GM19397 (cell line): ENCODE data around the gene LZTS2.
"Not testable (repeated sequence)": the region's sequence is repeated elsewhere in the genome, so short reads cannot be mapped to it uniquely, and the experiment has no call there.

Source experiments
- ATAC-seq: cut with Tn5 transposase; IDR thresholded peaks from one replicate; pipeline ENCODE4 v1.9.1; 2021; ENCODE audit warnings: mild to moderate bottlenecking, moderate library complexity; ENCODE audit not compliant: unreplicated experiment

LZTS2 gene

GRCh38 chr10:101031796-101032636 is 32.4 kb downstream of the LZTS2 start:
- no peak for ATAC-seq

DNA sequence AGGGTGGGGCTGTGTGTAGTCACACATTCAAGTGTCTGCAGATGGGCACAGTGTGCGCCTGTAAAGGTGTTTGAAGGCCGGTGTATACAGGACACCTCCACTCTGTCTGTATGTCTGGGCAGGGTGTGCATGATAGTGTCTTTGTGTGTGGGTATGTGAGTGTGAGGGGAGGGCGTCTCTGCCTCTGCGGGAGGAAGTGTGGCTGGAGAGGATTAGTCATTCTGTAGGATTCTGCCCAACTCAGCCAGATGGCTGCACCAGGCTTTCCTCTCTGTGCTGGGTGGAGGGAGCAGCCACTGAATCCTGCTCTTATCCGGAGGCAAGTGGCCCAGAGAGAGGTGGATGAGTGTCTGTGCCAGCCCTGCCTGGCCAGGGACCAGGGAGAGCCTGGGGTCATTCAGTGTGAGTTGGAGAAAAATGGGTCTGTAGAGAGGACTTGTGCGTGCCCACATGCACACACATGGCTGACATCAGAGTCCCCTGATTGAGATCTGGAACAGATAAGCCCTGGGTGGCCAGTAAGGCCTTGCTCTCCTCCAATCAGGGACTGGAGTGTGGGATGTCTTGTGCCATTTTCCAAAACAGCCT is 33.1 kb downstream of the LZTS2 start:
- ATAC-seq = no peak

DNA sequence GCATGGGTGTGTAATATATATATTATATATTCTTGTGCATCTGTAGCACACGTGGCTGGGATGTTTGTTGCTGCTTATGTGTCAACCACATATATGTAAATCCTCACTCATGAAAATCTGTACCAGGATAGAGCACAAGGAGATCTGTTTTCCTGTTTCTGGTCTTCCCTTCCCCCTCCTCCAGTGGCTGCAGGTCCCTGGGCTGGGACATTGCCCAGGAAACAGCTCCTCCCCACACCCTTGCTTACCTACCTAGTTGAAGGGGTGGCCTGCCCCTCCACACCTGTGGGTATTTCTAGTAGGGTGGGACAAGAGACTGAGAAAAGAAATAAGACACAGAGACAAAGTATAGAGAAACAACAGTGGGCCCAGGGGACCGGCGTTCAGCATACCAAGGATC is 33.7 kb downstream of the LZTS2 start:
- no peak for ATAC-seq

GRCh38 chr10:101034404-101034803 is 34.8 kb downstream of the LZTS2 start:
- not testable (repeated sequence) for ATAC-seq

GRCh38 chr10:101035314-101035713 is 35.7 kb downstream of the LZTS2 start:
- ATAC-seq = no peak

DNA sequence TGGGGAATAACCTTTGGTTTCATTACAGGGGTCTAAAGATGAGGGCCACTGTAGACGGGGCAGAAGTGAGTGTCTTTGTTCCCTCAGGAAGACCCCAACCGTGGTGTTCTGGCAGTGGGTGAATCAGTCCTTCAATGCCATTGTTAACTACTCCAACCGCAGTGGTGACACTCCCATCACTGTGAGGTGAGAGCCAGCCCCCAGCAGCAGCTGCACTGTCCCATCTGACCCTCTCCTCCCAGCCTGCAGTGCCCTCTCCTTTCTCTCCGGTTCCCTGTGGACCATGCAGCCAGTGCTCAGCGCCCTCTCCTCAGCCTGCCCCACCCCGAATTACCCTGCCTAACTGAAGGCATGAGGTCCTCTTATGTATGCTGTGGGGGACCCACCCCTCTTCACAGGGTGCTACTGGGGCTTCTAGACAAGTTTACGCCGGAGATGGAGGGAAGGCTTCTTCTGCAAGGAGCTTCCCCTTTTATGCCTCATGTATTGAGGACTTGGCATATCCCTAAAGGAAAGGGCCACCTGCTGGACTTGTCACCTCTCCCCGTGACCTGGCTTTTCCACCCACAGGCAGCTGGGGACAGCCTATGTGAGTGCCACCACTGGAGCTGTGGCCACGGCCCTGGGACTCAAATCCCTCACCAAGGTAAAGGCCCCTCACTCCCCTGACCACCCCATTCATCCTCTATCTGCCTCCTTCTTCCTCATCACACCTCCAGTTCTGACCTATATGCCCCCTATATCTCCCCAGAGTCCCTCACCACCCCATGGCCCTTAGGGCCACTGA is 36.5 kb downstream of the LZTS2 start:
- ATAC-seq = no peak

DNA sequence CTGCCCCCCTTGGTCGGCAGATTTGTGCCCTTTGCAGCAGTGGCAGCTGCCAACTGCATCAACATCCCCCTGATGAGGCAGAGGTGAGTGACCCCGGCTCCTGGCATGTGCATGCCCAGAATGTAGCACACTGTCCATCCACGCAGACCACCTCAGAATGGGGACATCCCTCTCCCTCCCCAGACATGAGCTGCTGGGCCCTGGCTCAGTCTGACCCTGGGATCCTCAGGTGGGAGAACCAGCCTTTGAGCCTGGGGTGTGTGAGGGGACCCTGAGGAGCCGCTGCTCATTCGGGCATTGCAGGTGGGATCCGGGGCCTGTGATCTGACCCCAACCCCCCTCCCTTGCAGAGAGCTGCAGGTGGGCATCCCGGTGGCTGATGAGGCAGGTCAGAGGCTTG is 37.1 kb downstream of the LZTS2 start:
- ATAC-seq = no peak

DNA sequence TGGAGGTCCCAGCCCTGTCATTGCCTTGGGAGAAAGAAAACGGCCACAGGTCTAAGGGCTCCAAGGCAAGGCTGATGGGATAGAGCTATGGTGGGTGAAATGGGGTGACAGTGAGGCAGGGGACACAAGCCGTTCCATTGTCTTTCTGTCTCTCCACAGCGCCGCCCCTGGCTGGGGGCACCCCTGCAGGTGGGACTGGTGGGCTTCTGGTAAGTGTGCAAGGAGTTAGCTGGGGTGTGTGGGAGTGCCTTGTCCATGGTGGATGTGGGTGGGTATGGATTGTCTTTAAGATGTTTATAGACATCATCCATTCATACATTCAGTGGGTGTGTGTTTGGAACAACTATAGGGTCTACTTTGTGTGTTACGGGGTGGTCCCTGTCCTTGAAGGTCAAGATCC is 38.9 kb downstream of the LZTS2 start:
- ATAC-seq = no peak

- ATAC-seq = no peak
Observed at GRCh38 chr10:101040061-101040460, 40.5 kb downstream of the LZTS2 start.

GRCh38 chr10:101040851-101041250 is 41.2 kb downstream of the LZTS2 start:
- ATAC-seq = no peak

GRCh38 chr10:101041252-101041761 is 41.7 kb downstream of the LZTS2 start:
- no peak for ATAC-seq

DNA sequence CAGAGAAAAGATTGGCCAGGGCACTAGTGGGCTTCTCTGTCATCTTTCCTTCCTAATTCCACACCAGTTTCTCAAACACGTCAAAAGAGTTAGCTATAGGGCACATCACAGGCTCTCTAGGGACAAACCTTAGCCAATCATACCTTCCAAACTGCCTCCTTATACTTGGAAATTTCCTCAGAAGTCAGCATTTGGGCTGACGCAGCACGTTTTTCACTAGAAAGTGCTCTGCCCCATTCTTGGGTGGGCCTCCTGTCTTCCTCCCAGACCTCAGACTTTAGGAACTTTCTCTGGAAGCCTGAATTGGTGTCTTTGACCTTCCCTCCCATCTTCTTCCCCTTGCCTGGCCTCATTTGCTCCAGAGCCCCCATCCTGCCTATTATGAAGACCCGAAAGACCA is 42.5 kb downstream of the LZTS2 start:
- no peak for ATAC-seq

- ATAC-seq = peak; percentile 90
Observed at GRCh38 chr10:101042667-101043362, 43.2 kb downstream of the LZTS2 start.

GRCh38 chr10:101043363-101043707 is 43.7 kb downstream of the LZTS2 start:
- no peak for ATAC-seq

DNA sequence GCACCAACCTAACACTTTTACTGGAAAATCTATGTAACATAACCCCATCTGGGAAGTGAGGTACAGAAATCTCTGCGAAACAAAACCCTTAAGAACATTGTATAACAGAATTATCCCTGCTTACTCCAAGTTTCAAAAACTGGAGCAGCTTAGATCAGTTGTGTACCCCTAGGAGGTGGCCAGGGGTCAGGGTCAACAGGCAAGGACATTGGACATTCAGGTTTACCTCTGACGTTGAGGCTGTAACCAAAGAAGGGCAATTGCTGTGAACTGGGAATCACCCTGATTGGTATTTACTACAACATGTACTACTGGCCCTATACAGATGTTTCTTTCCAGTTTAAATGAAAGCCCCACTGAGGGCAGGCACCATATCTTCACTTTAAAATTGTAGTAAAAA is 44.5 kb downstream of the LZTS2 start:
- ATAC-seq = no peak

DNA sequence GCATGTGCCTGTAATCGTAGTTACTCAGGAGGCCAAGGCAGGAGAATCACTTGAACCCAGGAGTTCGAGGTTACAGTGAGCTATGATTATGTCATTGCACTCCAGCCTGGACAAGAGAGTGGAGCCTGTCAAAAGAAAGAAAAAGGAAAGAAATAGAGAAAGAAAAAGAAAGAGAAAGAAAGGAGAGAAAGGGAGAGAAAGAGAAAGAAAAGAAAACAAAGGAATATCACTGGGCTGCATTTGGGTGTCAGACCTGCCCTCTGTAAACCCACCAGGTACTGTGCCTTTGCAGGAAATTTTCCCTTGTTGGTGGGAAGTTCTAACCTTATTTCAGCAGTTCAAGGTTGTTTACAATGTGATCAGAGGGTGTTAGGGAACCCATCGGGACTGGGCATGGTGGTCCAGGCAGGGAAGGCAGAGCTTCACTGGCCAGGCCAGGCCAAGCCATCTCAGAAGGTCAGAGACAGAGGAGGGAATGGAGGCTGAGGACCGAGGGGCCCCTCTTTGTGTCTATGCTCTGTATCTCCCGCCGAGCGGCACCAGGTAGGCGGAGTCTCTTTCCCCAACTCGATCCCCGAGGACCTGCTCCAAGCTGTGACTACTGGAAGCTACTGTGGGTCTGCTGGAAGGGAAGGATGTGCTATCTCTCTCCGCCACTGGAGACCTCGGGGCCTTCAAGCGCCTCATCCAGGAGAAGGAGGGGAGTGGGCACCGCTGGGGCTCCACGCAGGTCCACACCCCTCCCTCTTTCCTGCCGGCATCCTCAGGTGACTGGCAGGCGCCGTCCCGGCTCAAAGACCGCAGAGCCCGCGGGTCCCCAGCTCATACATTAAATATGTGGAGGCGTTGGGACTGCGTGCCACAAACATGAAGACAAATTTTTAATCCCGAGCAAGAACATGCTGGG is 47.0 kb downstream of the LZTS2 start:
- ATAC-seq = no peak

GRCh38 chr10:101047268-101047667 is 47.7 kb downstream of the LZTS2 start:
- ATAC-seq = no peak

GRCh38 chr10:101047961-101048892 is 48.6 kb downstream of the LZTS2 start:
- no peak for ATAC-seq
